Ishikawa (cell line): ENCODE data around the gene C10orf95.

Experiments used
- CEBPB ChIP-seq: IDR thresholded peaks from 2 replicates; pipeline ENCODE4 v1.6.1; 2012
- CREB1 ChIP-seq: IDR thresholded peaks from 2 replicates; pipeline ENCODE4 v1.6.1; 2012; ENCODE audit warnings: low read depth
- EGR1 ChIP-seq: IDR thresholded peaks from 2 replicates; pipeline ENCODE4 v1.6.1; 2012
- EP300 ChIP-seq: IDR thresholded peaks from 2 replicates; pipeline ENCODE4 v1.6.1; 2012; ENCODE audit warnings: borderline replicate concordance
- FOXM1 ChIP-seq: IDR thresholded peaks from 2 replicates; pipeline ENCODE4 v1.6.1; 2012; ENCODE audit warnings: low read depth, borderline replicate concordance
- NFIC ChIP-seq: IDR thresholded peaks from 2 replicates; pipeline ENCODE4 v1.6.1; 2012
- RAD21 ChIP-seq: IDR thresholded peaks from 2 replicates; pipeline ENCODE4 v1.6.1; 2012; ENCODE audit warnings: low read depth
- TAF1 ChIP-seq: IDR thresholded peaks from 2 replicates; pipeline ENCODE4 v1.6.1; 2012; ENCODE audit warnings: low read depth, mild to moderate bottlenecking
- TCF12 ChIP-seq: IDR thresholded peaks from 2 replicates; pipeline ENCODE4 v1.6.1; 2012; ENCODE audit warnings: low read depth
- TEAD4 ChIP-seq: IDR thresholded peaks from 2 replicates; pipeline ENCODE4 v1.6.1; 2012
- YY1 ChIP-seq: IDR thresholded peaks from 2 replicates; pipeline ENCODE4 v1.6.1; 2012; ENCODE audit warnings: low read depth
- ZBTB7A ChIP-seq: IDR thresholded peaks from 2 replicates; pipeline ENCODE4 v1.6.1; 2012; ENCODE audit warnings: low read depth
- TF ChIP-seq, protein P1 (sequence below): IDR thresholded peaks from 2 replicates; pipeline ENCODE4 v1.6.1; 2012; ENCODE audit warnings: low read depth, mild to moderate bottlenecking
- TF ChIP-seq, protein P2 (sequence below): IDR thresholded peaks from 2 replicates; pipeline ENCODE4 v1.6.1; 2012
- TF ChIP-seq, protein P3 (sequence below): IDR thresholded peaks from 2 replicates; pipeline ENCODE4 v1.6.1; 2012

C10orf95 gene

DNA sequence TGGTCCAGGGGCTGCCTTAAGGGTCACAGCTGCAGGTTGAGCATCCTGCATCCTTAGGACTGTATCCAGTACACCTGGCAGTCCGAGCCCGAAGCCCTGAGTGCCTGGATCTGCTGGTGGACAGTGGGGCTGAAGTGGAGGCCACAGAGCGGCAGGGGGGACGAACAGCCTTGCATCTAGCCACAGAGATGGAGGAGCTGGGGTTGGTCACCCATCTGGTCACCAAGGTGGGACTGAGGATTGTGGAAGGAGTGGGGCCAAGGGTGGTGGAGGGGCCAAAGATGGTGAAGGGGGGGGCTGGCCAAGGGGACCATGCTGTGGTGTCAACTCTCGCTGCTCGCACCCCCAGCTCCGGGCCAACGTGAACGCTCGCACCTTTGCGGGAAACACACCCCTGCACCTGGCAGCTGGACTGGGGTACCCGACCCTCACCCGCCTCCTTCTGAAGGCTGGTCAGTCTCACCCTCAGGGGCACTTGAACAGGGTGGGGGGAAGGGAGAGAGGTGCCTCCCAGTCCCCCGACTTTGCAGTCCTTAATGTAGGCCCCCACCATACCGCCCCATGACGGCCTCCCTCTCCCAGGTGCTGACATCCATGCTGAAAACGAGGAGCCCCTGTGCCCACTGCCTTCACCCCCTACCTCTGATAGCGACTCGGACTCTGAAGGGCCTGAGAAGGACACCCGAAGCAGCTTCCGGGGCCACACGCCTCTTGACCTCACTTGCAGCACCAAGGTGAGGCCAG lies 50.6 kb downstream of the C10orf95 start:
- no peak for TF ChIP-seq EP300
- no peak for TF ChIP-seq TEAD4
- no peak for TF ChIP-seq ZBTB7A
- TF ChIP-seq, protein P1, sequence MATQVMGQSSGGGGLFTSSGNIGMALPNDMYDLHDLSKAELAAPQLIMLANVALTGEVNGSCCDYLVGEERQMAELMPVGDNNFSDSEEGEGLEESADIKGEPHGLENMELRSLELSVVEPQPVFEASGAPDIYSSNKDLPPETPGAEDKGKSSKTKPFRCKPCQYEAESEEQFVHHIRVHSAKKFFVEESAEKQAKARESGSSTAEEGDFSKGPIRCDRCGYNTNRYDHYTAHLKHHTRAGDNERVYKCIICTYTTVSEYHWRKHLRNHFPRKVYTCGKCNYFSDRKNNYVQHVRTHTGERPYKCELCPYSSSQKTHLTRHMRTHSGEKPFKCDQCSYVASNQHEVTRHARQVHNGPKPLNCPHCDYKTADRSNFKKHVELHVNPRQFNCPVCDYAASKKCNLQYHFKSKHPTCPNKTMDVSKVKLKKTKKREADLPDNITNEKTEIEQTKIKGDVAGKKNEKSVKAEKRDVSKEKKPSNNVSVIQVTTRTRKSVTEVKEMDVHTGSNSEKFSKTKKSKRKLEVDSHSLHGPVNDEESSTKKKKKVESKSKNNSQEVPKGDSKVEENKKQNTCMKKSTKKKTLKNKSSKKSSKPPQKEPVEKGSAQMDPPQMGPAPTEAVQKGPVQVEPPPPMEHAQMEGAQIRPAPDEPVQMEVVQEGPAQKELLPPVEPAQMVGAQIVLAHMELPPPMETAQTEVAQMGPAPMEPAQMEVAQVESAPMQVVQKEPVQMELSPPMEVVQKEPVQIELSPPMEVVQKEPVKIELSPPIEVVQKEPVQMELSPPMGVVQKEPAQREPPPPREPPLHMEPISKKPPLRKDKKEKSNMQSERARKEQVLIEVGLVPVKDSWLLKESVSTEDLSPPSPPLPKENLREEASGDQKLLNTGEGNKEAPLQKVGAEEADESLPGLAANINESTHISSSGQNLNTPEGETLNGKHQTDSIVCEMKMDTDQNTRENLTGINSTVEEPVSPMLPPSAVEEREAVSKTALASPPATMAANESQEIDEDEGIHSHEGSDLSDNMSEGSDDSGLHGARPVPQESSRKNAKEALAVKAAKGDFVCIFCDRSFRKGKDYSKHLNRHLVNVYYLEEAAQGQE = no peak
- no peak for TF ChIP-seq CEBPB
- TF ChIP-seq CREB1 = no peak
- TF ChIP-seq RAD21 = no peak
- TF ChIP-seq, protein P2, sequence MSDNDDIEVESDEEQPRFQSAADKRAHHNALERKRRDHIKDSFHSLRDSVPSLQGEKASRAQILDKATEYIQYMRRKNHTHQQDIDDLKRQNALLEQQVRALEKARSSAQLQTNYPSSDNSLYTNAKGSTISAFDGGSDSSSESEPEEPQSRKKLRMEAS = no peak
- TF ChIP-seq YY1 = no peak
- no peak for TF ChIP-seq FOXM1
- TF ChIP-seq TAF1 = no peak
- TF ChIP-seq EGR1 = no peak
- TF ChIP-seq, protein P3, sequence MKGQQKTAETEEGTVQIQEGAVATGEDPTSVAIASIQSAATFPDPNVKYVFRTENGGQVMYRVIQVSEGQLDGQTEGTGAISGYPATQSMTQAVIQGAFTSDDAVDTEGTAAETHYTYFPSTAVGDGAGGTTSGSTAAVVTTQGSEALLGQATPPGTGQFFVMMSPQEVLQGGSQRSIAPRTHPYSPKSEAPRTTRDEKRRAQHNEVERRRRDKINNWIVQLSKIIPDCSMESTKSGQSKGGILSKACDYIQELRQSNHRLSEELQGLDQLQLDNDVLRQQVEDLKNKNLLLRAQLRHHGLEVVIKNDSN = no peak
- TF ChIP-seq NFIC = no peak
- no peak for TF ChIP-seq TCF12

DNA sequence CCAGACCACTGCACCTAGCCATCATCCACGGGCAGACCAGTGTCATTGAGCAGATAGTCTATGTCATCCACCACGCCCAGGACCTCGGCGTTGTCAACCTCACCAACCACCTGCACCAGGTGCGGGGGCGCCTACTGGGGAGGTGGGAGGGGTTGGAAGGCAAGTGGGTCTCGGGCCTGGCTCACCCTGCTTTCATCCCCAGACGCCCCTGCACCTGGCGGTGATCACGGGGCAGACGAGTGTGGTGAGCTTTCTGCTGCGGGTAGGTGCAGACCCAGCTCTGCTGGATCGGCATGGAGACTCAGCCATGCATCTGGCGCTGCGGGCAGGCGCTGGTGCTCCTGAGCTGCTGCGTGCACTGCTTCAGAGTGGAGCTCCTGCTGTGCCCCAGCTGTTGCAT lies 51.3 kb downstream of the C10orf95 start:
- TF ChIP-seq TAF1 (no peak), EGR1 (no peak), TCF12 (no peak), NFIC (no peak), CEBPB (no peak), RAD21 (no peak), FOXM1 (no peak), CREB1 (no peak), YY1 (no peak), EP300 (no peak), ZBTB7A (no peak), TEAD4 (no peak)
- TF ChIP-seq, protein P1 = no peak
- TF ChIP-seq, protein P2 = no peak
- TF ChIP-seq, protein P3 = no peak
